GM12891 (cell line): ENCODE data around the gene NCKAP5.

ENCODE experiments used
- DNase-seq: peaks from one replicate; pipeline ENCODE4 v3.0.0; 2011; ENCODE audit warnings: low spot score; ENCODE audit not compliant: insufficient read length
- FAIRE-seq: peaks from 2 replicates; lab custom pipeline; 2011; peaks lifted over from hg19 to GRCh38; lab: Jason Lieb, UNC
- PAX5 ChIP-seq: IDR thresholded peaks from 2 replicates; pipeline ENCODE4 v1.6.1; 2011; ENCODE audit warnings: low read length, moderate library complexity, mild to moderate bottlenecking; ENCODE audit not compliant: insufficient read depth, severe bottlenecking
- POLR2A ChIP-seq: IDR thresholded peaks from 2 replicates; pipeline ENCODE4 v1.6.1; 2011; ENCODE audit warnings: low read depth, low read length, control low read depth
- POLR2AphosphoS5 ChIP-seq: IDR thresholded peaks from 2 replicates; pipeline ENCODE4 v1.6.1; 2011; ENCODE audit warnings: low read depth, low read length, control low read depth
- POU2F2 ChIP-seq: IDR thresholded peaks from 2 replicates; pipeline ENCODE4 v1.6.1; 2011; ENCODE audit warnings: low read depth, mild to moderate bottlenecking, control low read depth, low read length, moderate library complexity
- SPI1 ChIP-seq: IDR thresholded peaks from 2 replicates; pipeline ENCODE4 v1.6.1; 2011; ENCODE audit warnings: low read depth, low read length, control low read depth
- TAF1 ChIP-seq: IDR thresholded peaks from 2 replicates; pipeline ENCODE4 v1.6.1; 2011; ENCODE audit warnings: low read depth, low read length, control low read depth

Gene NCKAP5

GRCh38 chr2:132886574-132886973, 681.7 kb downstream of the NCKAP5 start:
- TF ChIP-seq POLR2A: no peak
- no peak for TF ChIP-seq TAF1
- TF ChIP-seq POLR2AphosphoS5: no peak
- TF ChIP-seq SPI1: no peak
- no peak for TF ChIP-seq PAX5
- no peak for TF ChIP-seq POU2F2
- FAIRE-seq: no peak
- DNase-seq: no peak

GRCh38 chr2:132884705-132885104, 683.6 kb downstream of the NCKAP5 start:
- no peak for DNase-seq
- no peak for FAIRE-seq
- TF ChIP-seq SPI1 (no peak), TAF1 (no peak), POLR2A (no peak), POU2F2 (no peak), POLR2AphosphoS5 (no peak), PAX5 (no peak)

- TF ChIP-seq PAX5 (no peak), SPI1 (no peak), POLR2A (no peak), TAF1 (no peak), POU2F2 (no peak), POLR2AphosphoS5 (no peak)
- FAIRE-seq: no peak
- DNase-seq: no peak
Measured at GRCh38 chr2:132884292-132884691, 684.0 kb downstream of the NCKAP5 start.

GRCh38 chr2:132883430-132883829, 684.8 kb downstream of the NCKAP5 start:
- no peak for TF ChIP-seq PAX5
- TF ChIP-seq TAF1: no peak
- no peak for TF ChIP-seq POLR2A
- TF ChIP-seq SPI1: no peak
- TF ChIP-seq POU2F2: no peak
- no peak for TF ChIP-seq POLR2AphosphoS5
- no peak for DNase-seq
- FAIRE-seq: no peak

- TF ChIP-seq POLR2AphosphoS5 (no peak), PAX5 (no peak), SPI1 (no peak), POLR2A (no peak), POU2F2 (no peak), TAF1 (no peak)
- FAIRE-seq (no peak), DNase-seq (no peak)
Measured at GRCh38 chr2:132881546-132881945, 686.7 kb downstream of the NCKAP5 start.

- DNase-seq (no peak), FAIRE-seq (no peak)
- TF ChIP-seq POU2F2: no peak
- TF ChIP-seq SPI1: no peak
- TF ChIP-seq POLR2A: no peak
- TF ChIP-seq PAX5: no peak
- no peak for TF ChIP-seq TAF1
- no peak for TF ChIP-seq POLR2AphosphoS5
Measured at GRCh38 chr2:132877923-132878322, 690.3 kb downstream of the NCKAP5 start.

- DNase-seq: no peak
- FAIRE-seq: no peak
- no peak for TF ChIP-seq TAF1
Measured at GRCh38 chr2:132876745-132877391, 691.4 kb downstream of the NCKAP5 start.

GRCh38 chr2:132875193-132875592, 693.1 kb downstream of the NCKAP5 start:
- no peak for DNase-seq
- FAIRE-seq: no peak
- TF ChIP-seq POU2F2 (no peak), SPI1 (no peak), POLR2A (no peak), PAX5 (no peak), TAF1 (no peak), POLR2AphosphoS5 (no peak)

GRCh38 chr2:132873738-132874137, 694.5 kb downstream of the NCKAP5 start:
- FAIRE-seq (no peak), DNase-seq (no peak)
- TF ChIP-seq POLR2A: no peak

- no peak for TF ChIP-seq POLR2AphosphoS5
- TF ChIP-seq PAX5: no peak
- no peak for TF ChIP-seq POLR2A
- no peak for TF ChIP-seq SPI1
- no peak for TF ChIP-seq TAF1
- TF ChIP-seq POU2F2: no peak
- FAIRE-seq (no peak), DNase-seq (no peak)
Measured at GRCh38 chr2:132871831-132872230, 696.4 kb downstream of the NCKAP5 start.
